Anterior cingulate cortex (tissue), 58 donors: ENCODE results near the gene SGSM1.

Experiments used
- DNase-seq, 58 donors: peaks; one replicate each; lab custom pipeline; 2025; lab: John Stamatoyannopoulos, UW

SGSM1 gene

GRCh38 chr22:24973872-24974271 lies 167.9 kb downstream of the SGSM1 start:
- DNase-seq = no peak

GRCh38 chr22:24975125-24975640 lies 169.2 kb downstream of the SGSM1 start:
- no peak for DNase-seq

- peak in 29 of 58 donors; percentile 14 to 74 (median 34) for DNase-seq
Observed at GRCh38 chr22:24975813-24976341, 169.9 kb downstream of the SGSM1 start.

GRCh38 chr22:24976442-24977218 lies 170.6 kb downstream of the SGSM1 start:
- DNase-seq = no peak
